Stimulated activated CD8-positive, alpha-beta memory T cell treated with anti-CD3 and anti-CD28 coated beads, Interleukin-4, amount 100 ng/mL, for 48 hours (primary cell): Measurements from ENCODE around the gene SCUBE2.
"Not testable (repeated sequence)": the region's sequence is repeated elsewhere in the genome, so short reads cannot be mapped to it uniquely, and the experiment has no call there.

Source experiments
- DNase-seq: peaks from one replicate; pipeline ENCODE4 v3.0.0-alpha.2; 2020

The SCUBE2 gene

GRCh38 chr11:9003573-9004182 is 87.7 kb downstream of the SCUBE2 start, which contains the start of gene NRIP3:
TSS of gene NRIP3 (minus strand) at chr11:9004001. CDS start at chr11:9003935, 66 bp downstream.
- DNase-seq = peak; percentile 77

GRCh38 chr11:9002920-9003572 is 88.4 kb downstream of the SCUBE2 start:
- peak; percentile 48 for DNase-seq

GRCh38 chr11:9001736-9002135 is 89.7 kb downstream of the SCUBE2 start:
- DNase-seq = peak; percentile 59

- DNase-seq = no peak
Measured at GRCh38 chr11:8998017-8998416, 93.4 kb downstream of the SCUBE2 start.

- DNase-seq = no peak
Measured at GRCh38 chr11:8997451-8997850, 93.9 kb downstream of the SCUBE2 start.

GRCh38 chr11:8989453-8989852 is 101.9 kb downstream of the SCUBE2 start:
- no peak for DNase-seq

- no peak for DNase-seq
Measured at GRCh38 chr11:8988329-8989234, 102.8 kb downstream of the SCUBE2 start.

GRCh38 chr11:8987446-8987845 is 104.0 kb downstream of the SCUBE2 start:
- no peak for DNase-seq

GRCh38 chr11:8986772-8987171 is 104.6 kb downstream of the SCUBE2 start:
- DNase-seq = not testable (repeated sequence)

- DNase-seq = no peak
Measured at GRCh38 chr11:8985462-8985861, 105.9 kb downstream of the SCUBE2 start.

- DNase-seq = no peak
Measured at GRCh38 chr11:8983552-8983951, 107.8 kb downstream of the SCUBE2 start.

GRCh38 chr11:8980485-8980884 is 110.9 kb downstream of the SCUBE2 start:
- no peak for DNase-seq

- not testable (repeated sequence) for DNase-seq
Measured at GRCh38 chr11:8979365-8979764, 112.0 kb downstream of the SCUBE2 start.

GRCh38 chr11:8973121-8973520 is 118.3 kb downstream of the SCUBE2 start:
- no peak for DNase-seq

- DNase-seq = no peak
Measured at GRCh38 chr11:8971924-8972316, 119.5 kb downstream of the SCUBE2 start.

- no peak for DNase-seq
Measured at GRCh38 chr11:8971196-8971923, 120.0 kb downstream of the SCUBE2 start.
